Measurements from ENCODE around the gene SAPCD2.

The SAPCD2 gene

GRCh38 chr9:137080260-137081122 lies 10.1 kb upstream of the SAPCD2 start:
- DNase-seq = no peak

GRCh38 chr9:137079401-137079787 lies 9.0 kb upstream of the SAPCD2 start:
- DNase-seq = no peak

- no peak for DNase-seq
Measured at GRCh38 chr9:137078701-137079400, 8.5 kb upstream of the SAPCD2 start.

GRCh38 chr9:137077758-137078693 lies 7.7 kb upstream of the SAPCD2 start:
- DNase-seq = no peak

GRCh38 chr9:137077010-137077747 lies 6.8 kb upstream of the SAPCD2 start, which contains the start of gene UAP1L1:
UAP1L1 (plus strand) TSS chr9:137077517; CDS start chr9:137077533, 16 bp downstream.
- peak; percentile 47 for DNase-seq

GRCh38 chr9:137076636-137077009 lies 6.3 kb upstream of the SAPCD2 start:
- DNase-seq = no peak

GRCh38 chr9:137075275-137075775 lies 5.0 kb upstream of the SAPCD2 start:
- DNase-seq = no peak

GRCh38 chr9:137074657-137075274 lies 4.4 kb upstream of the SAPCD2 start:
- no peak for DNase-seq

- DNase-seq = no peak
Measured at GRCh38 chr9:137073992-137074399, 3.6 kb upstream of the SAPCD2 start.

GRCh38 chr9:137071282-137071681 lies 925 bp upstream of the SAPCD2 start:
- DNase-seq = no peak

GRCh38 chr9:137070906-137071275 lies 534 bp upstream of the SAPCD2 start:
- no peak for DNase-seq

GRCh38 chr9:137069508-137070091 lies 757 bp downstream of the SAPCD2 start:
- DNase-seq = no peak

- no peak for DNase-seq
Measured at GRCh38 chr9:137068539-137069507, 1.5 kb downstream of the SAPCD2 start.

GRCh38 chr9:137067860-137068538 lies 2.4 kb downstream of the SAPCD2 start:
- peak; percentile 73 for DNase-seq

- DNase-seq = no peak
Measured at GRCh38 chr9:137066096-137066861, 4.1 kb downstream of the SAPCD2 start.

- no peak for DNase-seq
Measured at GRCh38 chr9:137065336-137065967, 4.9 kb downstream of the SAPCD2 start.

- DNase-seq = no peak
Measured at GRCh38 chr9:137064880-137065164, 5.5 kb downstream of the SAPCD2 start.

All from fibroblast of upper back skin (primary cell).